GM12878 (cell line): ENCODE measurements around the gene APC2.

ENCODE experiments used
- CEBPB ChIP-seq, 2 experiments: fragments of 150-350 bp in 1 of 2; IDR thresholded peaks; 2 replicates each; pipeline ENCODE4 v1.6.1; 2012 to 2014; ENCODE audit warnings: low read depth in 2 of 2, low read length in 2 of 2, borderline replicate concordance in 1 of 2, inconsistent platforms in 1 of 2
- CHD4 ChIP-seq: fragments of 200-600 bp; sonication (generic); IDR thresholded peaks from 2 replicates; pipeline ENCODE4 v1.6.1; 2016; ENCODE audit warnings: mild to moderate bottlenecking
- DPF2 ChIP-seq: fragments of 450-650 bp; IDR thresholded peaks from 2 replicates; pipeline ENCODE4 v1.6.1; 2017; ENCODE audit warnings: mild to moderate bottlenecking
- HCFC1 ChIP-seq: fragments of 150-350 bp; IDR thresholded peaks from 2 replicates; pipeline ENCODE4 v1.6.1; 2014; ENCODE audit warnings: low read length
- MTA2 ChIP-seq: fragments of 450-650 bp; IDR thresholded peaks from 2 replicates; pipeline ENCODE4 v1.6.1; 2016; ENCODE audit warnings: low read depth, mild to moderate bottlenecking, moderate library complexity
- NR2C2 ChIP-seq: IDR thresholded peaks from 2 replicates; pipeline ENCODE4 v1.6.1; 2011; ENCODE audit warnings: borderline replicate concordance, low read depth; ENCODE audit not compliant: control insufficient read depth, insufficient read length
- POLR2A ChIP-seq: IDR thresholded peaks from 2 replicates; pipeline ENCODE4 v1.6.1; 2011; ENCODE audit warnings: low read depth, mild to moderate bottlenecking, low read length
- RBBP5 ChIP-seq: fragments of 200-600 bp; sonication (generic); conservative IDR thresholded peaks from 2 replicates; pipeline ENCODE4 v1.6.1; 2016
- TF ChIP-seq, protein P1 (sequence below): IDR thresholded peaks from 2 replicates; pipeline ENCODE4 v1.6.1; 2012; ENCODE audit warnings: low read length, inconsistent platforms
- TF ChIP-seq, protein P2 (sequence below), 3 experiments: IDR thresholded peaks in 2 of 3; conservative IDR thresholded peaks in 1 of 3; 2 replicates each; pipeline ENCODE4 v1.5.1; 2011; ENCODE audit warnings: low read depth in 3 of 3, low read length in 3 of 3, mild to moderate bottlenecking in 3 of 3, control low read depth in 2 of 3, moderate library complexity in 2 of 3, inconsistent platforms in 1 of 3, mixed read lengths in 1 of 3; ENCODE audit not compliant: control insufficient read depth in 2 of 3, insufficient read depth in 1 of 3; ENCODE audit errors: extremely low read depth in 1 of 3
- TF ChIP-seq, protein P3 (sequence below): IDR thresholded peaks from 2 replicates; pipeline ENCODE4 v1.6.1; 2012; ENCODE audit warnings: low read depth, low read length, improper control_type of control experiment
- TF ChIP-seq, protein P4 (sequence below): IDR thresholded peaks from 2 replicates; pipeline ENCODE4 v1.6.1; 2011; ENCODE audit warnings: low read depth, low read length, improper control_type of control experiment, borderline replicate concordance

DNA sequence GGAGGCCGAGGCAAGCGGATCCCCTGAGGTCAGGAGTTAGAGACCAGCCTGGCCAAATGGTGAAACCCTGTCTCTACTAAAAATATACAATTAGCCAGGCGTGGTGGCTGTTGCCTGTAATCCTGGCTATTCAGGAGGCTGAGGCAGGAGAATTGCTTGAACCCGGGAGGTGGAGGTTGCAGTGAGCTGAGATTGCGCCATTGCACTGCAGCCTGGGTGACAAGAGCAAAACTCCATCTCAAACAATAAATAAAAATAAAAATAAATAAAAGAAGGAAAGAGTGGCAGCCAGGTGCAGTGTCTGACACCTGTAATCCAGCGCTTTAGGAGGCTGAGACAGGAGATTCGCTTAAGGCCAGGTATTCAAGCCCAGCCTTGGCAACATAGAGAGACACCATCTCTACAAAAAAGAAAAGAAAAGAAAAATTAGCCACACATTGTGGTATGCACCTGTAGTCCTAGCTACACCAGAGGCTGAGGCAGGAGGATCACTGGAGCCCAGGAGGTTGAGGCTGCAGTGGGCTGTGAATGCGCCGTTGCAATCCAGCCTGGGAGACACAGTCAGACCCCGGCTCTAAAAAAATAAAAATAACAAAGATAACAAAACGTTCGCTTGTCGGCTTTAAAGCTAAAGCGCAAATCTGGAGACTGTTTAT lies 52.6 kb downstream of the APC2 start:
- TF ChIP-seq, protein P1, sequence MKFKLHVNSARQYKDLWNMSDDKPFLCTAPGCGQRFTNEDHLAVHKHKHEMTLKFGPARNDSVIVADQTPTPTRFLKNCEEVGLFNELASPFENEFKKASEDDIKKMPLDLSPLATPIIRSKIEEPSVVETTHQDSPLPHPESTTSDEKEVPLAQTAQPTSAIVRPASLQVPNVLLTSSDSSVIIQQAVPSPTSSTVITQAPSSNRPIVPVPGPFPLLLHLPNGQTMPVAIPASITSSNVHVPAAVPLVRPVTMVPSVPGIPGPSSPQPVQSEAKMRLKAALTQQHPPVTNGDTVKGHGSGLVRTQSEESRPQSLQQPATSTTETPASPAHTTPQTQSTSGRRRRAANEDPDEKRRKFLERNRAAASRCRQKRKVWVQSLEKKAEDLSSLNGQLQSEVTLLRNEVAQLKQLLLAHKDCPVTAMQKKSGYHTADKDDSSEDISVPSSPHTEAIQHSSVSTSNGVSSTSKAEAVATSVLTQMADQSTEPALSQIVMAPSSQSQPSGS = no peak
- TF ChIP-seq RBBP5 (no peak), CEBPB (IDR thresholded peaks at IDR 0.05; ENCODE audit: borderline replicate concordance in 1 of 2, low read depth in 2 of 2, low read length in 2 of 2) (no peak), CHD4 (no peak), HCFC1 (no peak), DPF2 (no peak), NR2C2 (no peak), POLR2A (no peak), MTA2 (no peak)
- TF ChIP-seq, protein P2, sequence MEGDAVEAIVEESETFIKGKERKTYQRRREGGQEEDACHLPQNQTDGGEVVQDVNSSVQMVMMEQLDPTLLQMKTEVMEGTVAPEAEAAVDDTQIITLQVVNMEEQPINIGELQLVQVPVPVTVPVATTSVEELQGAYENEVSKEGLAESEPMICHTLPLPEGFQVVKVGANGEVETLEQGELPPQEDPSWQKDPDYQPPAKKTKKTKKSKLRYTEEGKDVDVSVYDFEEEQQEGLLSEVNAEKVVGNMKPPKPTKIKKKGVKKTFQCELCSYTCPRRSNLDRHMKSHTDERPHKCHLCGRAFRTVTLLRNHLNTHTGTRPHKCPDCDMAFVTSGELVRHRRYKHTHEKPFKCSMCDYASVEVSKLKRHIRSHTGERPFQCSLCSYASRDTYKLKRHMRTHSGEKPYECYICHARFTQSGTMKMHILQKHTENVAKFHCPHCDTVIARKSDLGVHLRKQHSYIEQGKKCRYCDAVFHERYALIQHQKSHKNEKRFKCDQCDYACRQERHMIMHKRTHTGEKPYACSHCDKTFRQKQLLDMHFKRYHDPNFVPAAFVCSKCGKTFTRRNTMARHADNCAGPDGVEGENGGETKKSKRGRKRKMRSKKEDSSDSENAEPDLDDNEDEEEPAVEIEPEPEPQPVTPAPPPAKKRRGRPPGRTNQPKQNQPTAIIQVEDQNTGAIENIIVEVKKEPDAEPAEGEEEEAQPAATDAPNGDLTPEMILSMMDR (IDR thresholded peaks at IDR 0.05 in 2 of 3, conservative IDR thresholded peaks at IDR 0.05 in 1 of 3; ENCODE audit: control insufficient read depth in 2 of 3, extremely low read depth in 1 of 3, insufficient read depth in 1 of 3, low read depth in 3 of 3, low read length in 3 of 3) = no peak
- TF ChIP-seq, protein P3, sequence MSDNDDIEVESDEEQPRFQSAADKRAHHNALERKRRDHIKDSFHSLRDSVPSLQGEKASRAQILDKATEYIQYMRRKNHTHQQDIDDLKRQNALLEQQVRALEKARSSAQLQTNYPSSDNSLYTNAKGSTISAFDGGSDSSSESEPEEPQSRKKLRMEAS = no peak
- TF ChIP-seq, protein P4, sequence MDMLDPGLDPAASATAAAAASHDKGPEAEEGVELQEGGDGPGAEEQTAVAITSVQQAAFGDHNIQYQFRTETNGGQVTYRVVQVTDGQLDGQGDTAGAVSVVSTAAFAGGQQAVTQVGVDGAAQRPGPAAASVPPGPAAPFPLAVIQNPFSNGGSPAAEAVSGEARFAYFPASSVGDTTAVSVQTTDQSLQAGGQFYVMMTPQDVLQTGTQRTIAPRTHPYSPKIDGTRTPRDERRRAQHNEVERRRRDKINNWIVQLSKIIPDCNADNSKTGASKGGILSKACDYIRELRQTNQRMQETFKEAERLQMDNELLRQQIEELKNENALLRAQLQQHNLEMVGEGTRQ = no peak
